Omental fat pad (tissue), 4 donors: ENCODE results near the gene YDJC. TPM values are rescaled to one million over a fixed set of nuclear protein-coding genes. Genes with fewer than 3 reads are reported as not detected.

Experiments
- ATAC-seq: fragments of 150-250 bp; one replicate; pipeline ENCODE4 v1.9.1; 2016; ENCODE audit warnings: mild to moderate bottlenecking, moderate library complexity; ENCODE audit not compliant: low FRiP score
- DNase-seq: peaks from one replicate; pipeline ENCODE4 v3.0.0-alpha.2; 2019; ENCODE audit warnings: low spot score
- total RNA-seq, 4 donors: library from RNA; depleted of rRNA; stranded (reverse); fragments of >200 nt; gene quantifications; one replicate each; pipeline ENCODE4 v1.1.0, GENCODE V29; 2016
- TF ChIP-seq, protein P1 (sequence below), 3 donors: fragments of 450-650 bp; IDR thresholded peaks; one replicate each; pipeline ENCODE4 v1.5.1; 2016 to 2017; ENCODE audit warnings: antibody characterized with exemption in 3 of 3, mild to moderate bottlenecking in 3 of 3, moderate library complexity in 2 of 3

The YDJC gene
- total RNA-seq, 4 donors from 2014 or later: 14.3 to 33.3 (median 17.1) TPM

DNA sequence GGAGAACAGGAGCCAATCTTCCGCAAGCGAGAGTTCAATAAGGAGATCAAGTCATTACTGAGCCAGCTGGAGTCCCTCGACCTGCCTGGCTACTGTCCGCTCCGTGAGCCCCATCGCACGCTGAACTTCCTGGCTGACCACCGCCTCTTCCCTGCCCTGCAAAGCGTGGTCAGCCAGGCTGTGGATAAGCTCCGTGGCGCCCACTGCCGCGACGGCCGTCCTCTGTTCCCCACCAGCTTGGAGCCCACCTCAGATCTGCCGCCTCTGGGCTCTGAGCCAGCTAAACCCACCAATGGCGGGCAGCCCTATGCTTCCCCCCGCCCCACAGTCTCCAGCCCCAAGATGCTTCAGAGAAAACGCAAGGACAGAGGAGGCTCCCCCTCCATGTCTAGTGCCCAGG lies 5.0 kb upstream of the YDJC start:
- TF ChIP-seq, protein P1, sequence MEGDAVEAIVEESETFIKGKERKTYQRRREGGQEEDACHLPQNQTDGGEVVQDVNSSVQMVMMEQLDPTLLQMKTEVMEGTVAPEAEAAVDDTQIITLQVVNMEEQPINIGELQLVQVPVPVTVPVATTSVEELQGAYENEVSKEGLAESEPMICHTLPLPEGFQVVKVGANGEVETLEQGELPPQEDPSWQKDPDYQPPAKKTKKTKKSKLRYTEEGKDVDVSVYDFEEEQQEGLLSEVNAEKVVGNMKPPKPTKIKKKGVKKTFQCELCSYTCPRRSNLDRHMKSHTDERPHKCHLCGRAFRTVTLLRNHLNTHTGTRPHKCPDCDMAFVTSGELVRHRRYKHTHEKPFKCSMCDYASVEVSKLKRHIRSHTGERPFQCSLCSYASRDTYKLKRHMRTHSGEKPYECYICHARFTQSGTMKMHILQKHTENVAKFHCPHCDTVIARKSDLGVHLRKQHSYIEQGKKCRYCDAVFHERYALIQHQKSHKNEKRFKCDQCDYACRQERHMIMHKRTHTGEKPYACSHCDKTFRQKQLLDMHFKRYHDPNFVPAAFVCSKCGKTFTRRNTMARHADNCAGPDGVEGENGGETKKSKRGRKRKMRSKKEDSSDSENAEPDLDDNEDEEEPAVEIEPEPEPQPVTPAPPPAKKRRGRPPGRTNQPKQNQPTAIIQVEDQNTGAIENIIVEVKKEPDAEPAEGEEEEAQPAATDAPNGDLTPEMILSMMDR (IDR thresholded peaks at IDR 0.05): no peak
- ATAC-seq (no peak), DNase-seq (no peak)

DNA sequence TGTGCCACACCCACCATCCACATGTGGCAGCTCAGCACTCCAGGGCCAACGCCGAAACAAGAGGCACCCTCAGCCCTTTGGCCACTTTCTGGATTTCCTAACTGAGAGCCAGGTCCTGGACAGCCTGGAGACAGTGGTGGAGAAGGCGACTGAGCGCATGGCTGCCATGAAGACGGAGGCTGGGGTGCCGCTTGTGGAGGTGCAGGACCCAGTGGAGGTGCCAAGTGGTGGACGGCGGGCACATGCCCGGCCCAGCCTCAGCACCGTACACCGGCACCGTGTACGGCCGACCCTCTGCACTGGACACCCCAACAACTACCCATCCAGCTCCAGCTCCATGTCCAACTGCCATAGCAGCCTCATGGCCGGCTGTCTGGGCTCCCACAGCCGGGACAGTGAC lies 4.3 kb upstream of the YDJC start:
- TF ChIP-seq, protein P1 (IDR thresholded peaks at IDR 0.05): no peak
- ATAC-seq: no peak
- DNase-seq: no peak

DNA sequence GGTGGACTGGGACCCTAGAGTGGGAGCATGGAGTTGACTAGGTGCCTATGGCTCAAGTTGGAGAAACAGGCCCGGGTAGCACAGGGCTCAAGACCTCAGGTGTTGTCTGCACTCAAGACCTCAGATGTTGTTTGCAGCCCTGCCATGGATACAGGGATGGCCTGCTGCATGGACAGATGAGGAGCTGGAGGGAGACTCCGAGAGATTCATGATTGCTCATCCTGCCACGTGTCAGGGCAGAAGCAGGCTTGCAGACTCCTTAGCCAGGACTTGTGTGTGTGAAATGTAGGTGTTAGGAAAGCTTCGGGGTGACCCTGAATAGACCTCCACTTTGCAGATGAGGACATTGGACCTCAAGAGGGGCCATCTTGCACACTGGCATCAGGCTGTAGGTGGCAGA lies 3.7 kb upstream of the YDJC start:
- DNase-seq: no peak
- TF ChIP-seq, protein P1 (IDR thresholded peaks at IDR 0.05): no peak
- no peak for ATAC-seq

DNA sequence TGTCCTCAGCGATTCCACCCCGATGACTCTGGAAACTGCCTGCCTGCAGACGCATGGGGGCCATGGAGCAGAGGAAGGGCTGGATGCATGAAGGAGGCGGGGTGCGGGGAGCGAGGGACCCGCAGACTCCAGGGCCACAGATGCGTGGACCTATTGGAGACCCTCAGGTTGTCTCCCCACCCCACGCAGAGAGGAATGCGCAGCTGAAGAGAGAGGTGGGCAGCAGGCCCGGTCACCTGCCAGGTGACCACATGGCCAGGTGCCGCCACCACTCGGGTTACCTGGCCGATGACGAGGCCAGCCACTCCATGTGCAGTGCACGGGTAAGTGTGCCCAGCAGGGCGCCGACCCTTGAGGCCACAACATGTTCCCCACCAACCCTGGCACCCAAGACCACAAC lies 3.1 kb upstream of the YDJC start:
- ATAC-seq: no peak
- TF ChIP-seq, protein P1 (IDR thresholded peaks at IDR 0.05): no peak
- no peak for DNase-seq

DNA sequence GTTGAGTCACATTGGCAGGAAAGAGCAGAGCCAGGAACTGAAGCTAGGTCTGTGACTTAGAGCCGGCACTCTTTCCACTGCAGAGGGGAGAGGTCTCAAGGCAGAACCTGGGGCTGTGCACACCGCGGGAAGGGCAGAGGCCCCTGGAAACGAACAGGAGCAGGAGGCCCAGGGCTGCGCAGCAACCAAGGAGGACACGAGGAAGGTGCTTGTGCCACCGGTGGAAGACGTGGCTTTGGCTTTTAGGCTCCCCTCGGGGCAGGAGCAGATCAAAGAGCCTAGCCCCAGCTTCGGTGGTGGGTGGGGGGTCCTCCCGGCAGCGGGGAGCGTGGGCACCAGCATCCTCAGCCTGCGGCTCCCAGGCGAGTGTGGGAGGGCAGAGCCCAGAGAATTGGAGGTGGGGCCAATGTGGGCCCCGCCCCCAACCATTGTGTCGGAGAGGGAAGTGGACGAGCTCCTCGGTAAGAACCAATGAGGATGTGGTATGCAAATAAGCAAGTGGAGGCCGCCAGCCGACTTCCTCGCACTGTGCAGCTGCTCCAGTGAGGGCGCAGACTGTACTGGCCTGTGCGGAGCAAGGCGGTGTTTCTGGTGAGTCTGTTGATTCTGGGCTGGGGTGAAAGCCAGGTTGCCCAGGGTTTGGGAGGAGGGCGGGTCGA lies 2.5 kb upstream of the YDJC start, which contains the start of gene CCDC116:
Gene CCDC116 (plus strand): TSS at position 524 of the 659 bp plus-strand sequence. CDS start 422 bp downstream, outside the sequence.
- ATAC-seq (no peak), DNase-seq (no peak)
- TF ChIP-seq, protein P1 (IDR thresholded peaks at IDR 0.05): no peak

DNA sequence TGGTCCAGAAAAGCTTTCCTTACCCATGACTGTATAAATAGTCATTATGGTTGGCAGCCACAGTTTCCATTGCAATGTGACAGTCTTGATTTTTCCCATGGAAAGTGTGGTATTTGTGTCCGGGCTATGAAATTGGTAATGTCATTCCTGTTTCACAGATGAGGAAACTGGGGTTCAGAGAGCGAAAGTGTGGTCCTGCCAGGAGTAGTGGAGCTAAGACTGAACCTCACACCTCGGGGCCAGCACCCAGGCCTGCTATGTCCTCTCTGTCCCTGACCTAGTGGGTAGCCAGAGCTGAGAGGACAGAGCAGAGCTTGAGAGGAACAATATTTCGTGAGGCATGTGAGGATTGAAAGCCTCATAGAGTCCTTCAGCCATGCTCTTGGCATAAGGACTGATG lies 1.2 kb upstream of the YDJC start:
- no peak for ATAC-seq
- TF ChIP-seq, protein P1 (IDR thresholded peaks at IDR 0.05): no peak
- DNase-seq: no peak
